ENCODE results near the gene DRD3.

GRCh38 chr3:114127517-114127916 lies 51.3 kb downstream of the DRD3 start:
- TF ChIP-seq CTCF (IDR thresholded peaks at IDR 0.05; ENCODE audit: low read depth, low read length, poor library complexity, severe bottlenecking) (no peak), EZH2phosphoT487 (IDR thresholded peaks at IDR 0.05; ENCODE audit: borderline replicate concordance, low read length) (no peak)

Data from DOHH2 (cell line).